HEK293T (cell line): Measurements from ENCODE around the gene LETM1.

Source experiments
- ELF4 ChIP-seq: fragments of 450-650 bp; IDR thresholded peaks from 2 replicates; pipeline ENCODE4 v1.6.1; 2017; ENCODE audit warnings: antibody characterized with exemption
- FOXA1 ChIP-seq: fragments of 450-650 bp; IDR thresholded peaks from 2 replicates; pipeline ENCODE4 v1.6.1; 2016; ENCODE audit warnings: mild to moderate bottlenecking
- FOXK2 ChIP-seq: fragments of 450-650 bp; IDR thresholded peaks from 2 replicates; pipeline ENCODE4 v1.6.1; 2016; ENCODE audit warnings: mild to moderate bottlenecking
- LEF1 ChIP-seq: fragments of 450-650 bp; IDR thresholded peaks from 2 replicates; pipeline ENCODE4 v1.6.1; 2017; ENCODE audit warnings: mild to moderate bottlenecking, borderline replicate concordance
- NFRKB ChIP-seq: fragments of 450-650 bp; IDR thresholded peaks from 2 replicates; pipeline ENCODE4 v1.6.1; 2016; ENCODE audit warnings: mild to moderate bottlenecking, moderate library complexity
- SP1 ChIP-seq: fragments of 450-650 bp; IDR thresholded peaks from 2 replicates; pipeline ENCODE4 v1.6.1; 2017

- TF ChIP-seq FOXA1 (no peak), FOXK2 (no peak), NFRKB (no peak), ELF4 (no peak), LEF1 (no peak), SP1 (no peak)
Measured at GRCh38 chr4:1851575-1852410, 4.2 kb downstream of the LETM1 start.
